DMS53 treated with DMSO at 0.1 percent for 48 hours (cell line): ENCODE data around the gene NOVA2.

ENCODE experiments used
- DNase-seq: peaks from one replicate; lab custom pipeline; 2025; ENCODE audit not compliant: unreplicated experiment; lab: John Stamatoyannopoulos, UW

NOVA2 gene

GRCh38 chr19:46000491-46001246, 27.0 kb upstream of the NOVA2 start:
- no peak for DNase-seq

GRCh38 chr19:45999653-46000121, 26.0 kb upstream of the NOVA2 start:
- no peak for DNase-seq

- DNase-seq, result no peak
These were observed 25.2 kb upstream of the NOVA2 start for GRCh38 chr19:45998834-45999233.

DNA sequence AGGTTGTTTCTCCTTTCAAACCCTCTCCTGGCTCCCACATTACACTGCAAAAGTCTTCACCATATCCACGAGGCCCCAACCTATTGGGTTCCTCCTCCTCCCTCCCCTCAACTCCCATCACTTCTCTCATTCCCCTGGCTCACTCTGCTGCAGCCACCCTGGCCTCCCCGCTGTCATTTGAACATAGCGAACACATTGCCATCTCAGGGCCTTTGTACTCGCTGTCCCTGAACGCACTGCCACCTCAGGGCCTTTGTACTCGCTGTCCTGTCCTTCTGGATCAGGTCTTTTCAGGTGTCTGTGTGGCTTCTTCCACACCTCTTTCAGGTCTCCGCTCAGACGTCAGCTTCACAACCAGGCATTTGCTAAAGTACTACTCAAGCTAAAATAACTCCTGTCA, 23.3 kb upstream of the NOVA2 start:
- no peak for DNase-seq

GRCh38 chr19:45995715-45996385, 22.2 kb upstream of the NOVA2 start:
- no peak for DNase-seq

- peak; percentile 99 for DNase-seq
These were observed 21.5 kb upstream of the NOVA2 start, which contains the start of gene CCDC61 for GRCh38 chr19:45994998-45995714. CCDC61 (plus strand) TSS chr19:45995467; CDS start chr19:46003019, 7,552 bp downstream.

GRCh38 chr19:45994456-45994997, 20.9 kb upstream of the NOVA2 start:
- DNase-seq, result peak; percentile 66

DNA sequence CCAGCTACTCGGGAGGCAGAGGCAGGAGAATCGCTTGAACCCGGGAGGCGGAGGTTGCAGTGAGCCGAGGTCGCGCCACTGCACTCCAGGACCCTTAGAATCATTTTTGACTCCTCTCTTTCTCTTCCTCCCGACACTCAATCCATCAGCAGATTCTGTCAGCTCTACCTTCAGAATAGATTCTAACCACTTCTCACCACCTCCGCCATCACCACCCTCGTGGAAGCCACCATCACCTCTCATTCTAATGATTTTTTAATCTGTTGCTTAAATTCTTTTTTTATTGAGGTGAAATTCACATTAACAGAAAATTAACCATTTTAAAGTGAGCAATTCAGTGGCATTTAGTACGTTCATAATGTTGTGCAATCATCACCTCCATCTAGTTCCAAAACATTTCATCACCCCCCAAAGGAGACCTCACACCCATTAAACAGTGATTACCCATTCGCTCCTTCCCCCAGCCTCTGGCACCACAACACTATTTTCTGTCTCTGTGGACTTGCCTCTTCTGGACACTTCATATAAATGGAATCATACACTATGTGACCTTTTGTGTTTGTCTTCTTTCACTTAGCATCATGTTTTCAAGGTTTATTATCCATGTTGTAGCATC, 16.6 kb upstream of the NOVA2 start:
- DNase-seq, result no peak

GRCh38 chr19:45985321-45985720, 11.7 kb upstream of the NOVA2 start:
- no peak for DNase-seq

DNA sequence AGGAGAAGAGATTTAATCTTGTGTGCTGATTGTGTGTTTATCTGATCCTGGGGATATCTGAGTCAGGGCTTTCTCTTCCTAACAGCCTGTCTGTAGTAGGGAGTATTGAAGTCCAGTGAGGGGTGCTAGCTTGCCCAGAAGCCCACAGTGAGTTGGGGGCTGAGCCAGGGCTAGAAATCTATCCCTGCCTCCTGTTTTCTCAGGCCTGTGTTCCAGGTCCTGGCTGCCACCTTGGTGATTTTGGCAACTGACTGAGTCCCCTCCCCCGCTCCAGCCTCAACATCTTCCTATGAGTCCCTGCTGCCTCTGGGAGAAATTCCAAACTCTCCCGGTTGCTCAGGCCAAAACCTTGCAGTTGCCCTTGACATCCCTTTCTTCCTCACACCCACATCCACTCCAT, 7.7 kb upstream of the NOVA2 start:
- no peak for DNase-seq

DNA sequence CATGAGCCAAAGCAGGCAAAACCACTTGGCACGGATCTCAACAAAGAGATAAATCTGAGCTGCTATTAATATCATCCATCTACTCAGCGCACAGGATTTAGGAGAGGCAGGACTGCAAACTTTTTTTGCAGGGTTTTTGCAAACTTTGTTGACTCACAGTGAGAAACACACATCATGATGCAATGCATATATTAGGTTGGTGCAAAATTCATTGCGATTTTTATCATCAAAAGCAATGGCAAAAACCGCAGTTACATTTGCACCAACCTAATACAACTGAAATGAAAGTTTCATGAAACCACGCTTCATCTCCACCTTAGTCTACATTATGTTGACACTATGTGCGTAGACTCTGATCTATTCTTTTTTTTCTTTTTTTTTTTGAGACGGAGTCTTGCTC, 4.5 kb upstream of the NOVA2 start:
- DNase-seq, result no peak

- no peak for DNase-seq
These were observed 2.5 kb upstream of the NOVA2 start for GRCh38 chr19:45976178-45976577.

- DNase-seq, result no peak
These were observed 1.8 kb upstream of the NOVA2 start for GRCh38 chr19:45975306-45976070.

DNA sequence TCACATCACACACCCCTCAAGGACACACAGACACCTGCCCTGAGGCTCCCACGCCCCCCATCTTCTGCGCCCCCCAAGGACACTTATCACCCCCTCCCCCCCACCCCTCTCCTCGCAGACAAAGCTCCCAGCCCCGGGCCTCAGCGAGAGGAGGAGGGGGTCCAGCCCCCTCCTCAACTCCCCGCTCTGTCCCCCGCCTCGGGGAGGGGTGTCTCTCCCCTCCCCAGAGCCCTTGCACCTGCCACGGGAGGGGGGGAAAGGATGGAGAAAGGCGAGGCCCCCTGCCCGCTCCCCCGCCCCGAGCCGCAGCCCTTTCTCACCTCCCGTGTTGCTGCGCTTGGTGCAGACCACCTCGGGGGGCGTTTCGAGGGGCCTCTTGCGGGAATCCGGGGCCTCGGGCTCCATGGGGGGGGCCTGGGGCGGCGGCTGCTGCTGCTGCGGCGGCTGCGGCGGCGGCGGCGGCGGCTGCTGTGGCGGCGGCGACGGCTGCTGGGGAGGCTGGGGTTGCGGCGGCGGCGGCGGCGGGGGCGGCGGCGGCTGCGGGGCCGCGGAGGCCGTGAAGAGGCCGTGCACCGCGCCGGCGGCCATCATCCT, 621 bp downstream of the NOVA2 start:
- DNase-seq, result no peak

DNA sequence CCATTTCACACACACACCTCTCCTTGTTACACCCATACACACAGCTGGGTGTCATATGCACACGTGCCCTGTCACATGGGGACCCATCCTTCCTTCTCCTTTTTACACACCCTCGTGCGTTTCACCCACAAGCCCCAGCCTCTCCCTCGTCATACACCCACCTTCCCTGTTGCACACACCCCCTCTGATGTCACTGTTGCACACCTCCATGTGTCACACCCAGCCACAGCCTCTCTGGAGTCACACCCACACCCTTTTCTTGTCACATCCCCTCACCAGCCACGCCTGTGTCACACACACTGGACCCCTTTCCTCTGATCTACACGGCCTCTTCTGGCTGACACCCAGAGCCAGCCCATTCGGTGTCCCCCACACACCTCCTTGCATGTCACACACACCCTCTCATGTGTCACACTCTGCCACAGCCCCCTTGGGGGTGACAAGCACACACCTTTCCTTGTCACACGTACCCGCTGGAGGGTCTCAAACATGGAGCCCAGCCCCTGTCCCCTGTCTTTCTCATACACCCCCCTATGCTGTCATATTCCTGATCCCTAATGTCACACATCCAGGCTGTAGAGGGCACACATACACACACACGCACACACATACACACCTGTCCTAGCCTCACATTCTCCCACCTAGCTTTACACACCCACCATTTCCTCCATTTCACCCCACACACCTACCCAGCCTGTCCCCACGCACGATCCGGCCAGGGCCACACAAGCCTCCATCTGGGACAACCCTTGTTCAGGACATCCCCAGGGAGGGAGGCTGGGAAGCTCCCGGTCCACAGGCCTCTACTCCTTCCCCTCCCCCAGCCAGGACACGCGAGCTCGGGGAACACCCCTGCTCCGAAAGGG, 1.4 kb downstream of the NOVA2 start:
- no peak for DNase-seq

DNA sequence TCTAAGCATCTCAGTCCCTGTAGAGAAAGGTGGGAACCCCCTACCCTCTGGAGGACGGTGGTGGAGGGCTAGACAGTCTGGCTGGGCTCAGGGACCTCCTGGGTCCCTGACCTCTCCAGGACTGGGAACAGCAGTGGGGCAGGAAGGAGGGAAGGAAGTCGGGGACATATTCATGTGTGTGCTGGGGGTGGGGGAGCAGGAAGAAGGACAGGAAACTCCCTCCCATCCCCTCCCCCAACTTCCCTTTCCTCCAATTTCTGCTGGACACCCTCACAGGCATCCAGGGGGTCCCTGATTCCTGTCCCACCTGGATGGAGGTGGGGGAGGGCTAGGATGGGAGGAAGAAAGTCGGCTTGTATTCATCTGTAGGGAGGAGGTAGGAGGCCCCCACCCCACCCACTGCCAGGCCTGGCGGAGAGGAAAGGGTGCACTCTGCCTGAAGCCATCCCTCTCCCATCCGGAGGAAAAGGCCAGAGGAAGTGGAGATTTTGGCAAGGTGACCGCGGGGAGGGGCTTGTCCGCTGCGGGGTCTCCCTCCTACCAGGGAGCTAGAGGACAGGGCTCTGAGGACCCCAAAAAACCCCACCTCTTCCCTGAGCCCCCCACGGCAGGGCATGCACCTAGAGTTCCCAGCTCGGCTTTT, 2.3 kb downstream of the NOVA2 start:
- DNase-seq, result no peak

- DNase-seq, result no peak
These were observed 4.0 kb downstream of the NOVA2 start for GRCh38 chr19:45969676-45970075.

DNA sequence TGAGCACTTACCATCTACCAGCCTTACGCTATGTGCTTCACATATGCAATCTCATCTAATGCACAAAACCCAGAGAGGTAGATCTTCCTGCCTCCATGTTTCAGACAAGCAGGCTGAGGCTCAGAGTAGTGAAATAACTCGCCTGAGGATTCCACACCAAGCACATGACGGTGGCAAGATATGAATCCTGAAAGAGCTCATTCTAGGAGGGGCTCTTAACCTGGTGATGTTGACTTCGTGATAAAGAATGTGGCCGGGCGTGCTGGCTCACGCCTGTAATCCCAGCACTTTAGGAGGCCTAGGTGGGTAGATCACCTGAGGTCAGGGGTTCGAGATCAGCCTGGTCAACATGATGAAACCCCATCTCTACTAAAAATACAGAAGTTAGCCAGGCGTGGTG, 5.0 kb downstream of the NOVA2 start:
- no peak for DNase-seq

- no peak for DNase-seq
These were observed 6.4 kb downstream of the NOVA2 start for GRCh38 chr19:45967246-45967645.
